Measurements from ENCODE around the gene FABP1. TPM values are rescaled to one million over a fixed set of nuclear protein-coding genes. Genes with fewer than 3 reads are reported as not detected.

FABP1 gene
- polyA plus RNA-seq, 1 of the 3 experiments (the other 2 are of a cell fraction), result not detected

DNA sequence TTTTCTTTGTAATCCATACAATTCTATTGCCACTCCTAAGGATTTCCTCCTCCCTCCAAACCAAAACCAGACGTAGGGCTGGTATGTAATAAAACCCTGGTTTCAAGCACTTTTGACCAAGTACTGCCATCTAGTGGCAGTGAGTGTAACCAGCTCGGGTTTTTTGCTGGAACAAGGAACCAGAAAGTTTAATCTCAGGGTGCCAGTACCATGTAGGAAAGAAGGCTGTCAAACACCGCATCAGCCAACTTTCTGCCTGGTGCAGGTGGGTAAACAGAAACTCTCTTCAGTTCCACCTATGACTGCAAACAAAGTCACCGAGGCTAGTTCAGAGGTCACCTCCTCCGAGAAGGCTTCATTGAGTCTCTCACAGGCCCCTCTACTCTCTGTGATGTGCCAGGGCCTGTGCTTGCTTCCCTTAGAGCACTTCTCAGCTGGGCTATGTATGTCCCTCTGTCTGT lies 32.1 kb upstream of the FABP1 start (continued):
- TF ChIP-seq, protein P1, sequence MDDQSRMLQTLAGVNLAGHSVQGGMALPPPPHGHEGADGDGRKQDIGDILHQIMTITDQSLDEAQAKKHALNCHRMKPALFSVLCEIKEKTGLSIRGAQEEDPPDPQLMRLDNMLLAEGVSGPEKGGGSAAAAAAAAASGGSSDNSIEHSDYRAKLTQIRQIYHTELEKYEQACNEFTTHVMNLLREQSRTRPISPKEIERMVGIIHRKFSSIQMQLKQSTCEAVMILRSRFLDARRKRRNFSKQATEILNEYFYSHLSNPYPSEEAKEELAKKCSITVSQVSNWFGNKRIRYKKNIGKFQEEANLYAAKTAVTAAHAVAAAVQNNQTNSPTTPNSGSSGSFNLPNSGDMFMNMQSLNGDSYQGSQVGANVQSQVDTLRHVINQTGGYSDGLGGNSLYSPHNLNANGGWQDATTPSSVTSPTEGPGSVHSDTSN (IDR thresholded peaks at IDR 0.05), result no peak
- TF ChIP-seq MEF2A (IDR thresholded peaks at IDR 0.05; ENCODE audit: borderline replicate concordance, low read depth), result no peak
- TF ChIP-seq EZH2phosphoT487 (IDR thresholded peaks at IDR 0.05; ENCODE audit: borderline replicate concordance, low read depth), result no peak
- TF ChIP-seq, protein P2, sequence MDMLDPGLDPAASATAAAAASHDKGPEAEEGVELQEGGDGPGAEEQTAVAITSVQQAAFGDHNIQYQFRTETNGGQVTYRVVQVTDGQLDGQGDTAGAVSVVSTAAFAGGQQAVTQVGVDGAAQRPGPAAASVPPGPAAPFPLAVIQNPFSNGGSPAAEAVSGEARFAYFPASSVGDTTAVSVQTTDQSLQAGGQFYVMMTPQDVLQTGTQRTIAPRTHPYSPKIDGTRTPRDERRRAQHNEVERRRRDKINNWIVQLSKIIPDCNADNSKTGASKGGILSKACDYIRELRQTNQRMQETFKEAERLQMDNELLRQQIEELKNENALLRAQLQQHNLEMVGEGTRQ (IDR thresholded peaks at IDR 0.05; ENCODE audit: borderline replicate concordance, low read depth, low read length), result no peak
- peak; percentile 94 for TF ChIP-seq RAD21 (IDR thresholded peaks at IDR 0.05; ENCODE audit: low read length)
- TF ChIP-seq, protein P3, sequence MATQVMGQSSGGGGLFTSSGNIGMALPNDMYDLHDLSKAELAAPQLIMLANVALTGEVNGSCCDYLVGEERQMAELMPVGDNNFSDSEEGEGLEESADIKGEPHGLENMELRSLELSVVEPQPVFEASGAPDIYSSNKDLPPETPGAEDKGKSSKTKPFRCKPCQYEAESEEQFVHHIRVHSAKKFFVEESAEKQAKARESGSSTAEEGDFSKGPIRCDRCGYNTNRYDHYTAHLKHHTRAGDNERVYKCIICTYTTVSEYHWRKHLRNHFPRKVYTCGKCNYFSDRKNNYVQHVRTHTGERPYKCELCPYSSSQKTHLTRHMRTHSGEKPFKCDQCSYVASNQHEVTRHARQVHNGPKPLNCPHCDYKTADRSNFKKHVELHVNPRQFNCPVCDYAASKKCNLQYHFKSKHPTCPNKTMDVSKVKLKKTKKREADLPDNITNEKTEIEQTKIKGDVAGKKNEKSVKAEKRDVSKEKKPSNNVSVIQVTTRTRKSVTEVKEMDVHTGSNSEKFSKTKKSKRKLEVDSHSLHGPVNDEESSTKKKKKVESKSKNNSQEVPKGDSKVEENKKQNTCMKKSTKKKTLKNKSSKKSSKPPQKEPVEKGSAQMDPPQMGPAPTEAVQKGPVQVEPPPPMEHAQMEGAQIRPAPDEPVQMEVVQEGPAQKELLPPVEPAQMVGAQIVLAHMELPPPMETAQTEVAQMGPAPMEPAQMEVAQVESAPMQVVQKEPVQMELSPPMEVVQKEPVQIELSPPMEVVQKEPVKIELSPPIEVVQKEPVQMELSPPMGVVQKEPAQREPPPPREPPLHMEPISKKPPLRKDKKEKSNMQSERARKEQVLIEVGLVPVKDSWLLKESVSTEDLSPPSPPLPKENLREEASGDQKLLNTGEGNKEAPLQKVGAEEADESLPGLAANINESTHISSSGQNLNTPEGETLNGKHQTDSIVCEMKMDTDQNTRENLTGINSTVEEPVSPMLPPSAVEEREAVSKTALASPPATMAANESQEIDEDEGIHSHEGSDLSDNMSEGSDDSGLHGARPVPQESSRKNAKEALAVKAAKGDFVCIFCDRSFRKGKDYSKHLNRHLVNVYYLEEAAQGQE (IDR thresholded peaks at IDR 0.05; ENCODE audit: low read depth, low read length), result no peak
- TF ChIP-seq, protein P4, sequence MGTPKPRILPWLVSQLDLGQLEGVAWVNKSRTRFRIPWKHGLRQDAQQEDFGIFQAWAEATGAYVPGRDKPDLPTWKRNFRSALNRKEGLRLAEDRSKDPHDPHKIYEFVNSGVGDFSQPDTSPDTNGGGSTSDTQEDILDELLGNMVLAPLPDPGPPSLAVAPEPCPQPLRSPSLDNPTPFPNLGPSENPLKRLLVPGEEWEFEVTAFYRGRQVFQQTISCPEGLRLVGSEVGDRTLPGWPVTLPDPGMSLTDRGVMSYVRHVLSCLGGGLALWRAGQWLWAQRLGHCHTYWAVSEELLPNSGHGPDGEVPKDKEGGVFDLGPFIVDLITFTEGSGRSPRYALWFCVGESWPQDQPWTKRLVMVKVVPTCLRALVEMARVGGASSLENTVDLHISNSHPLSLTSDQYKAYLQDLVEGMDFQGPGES (IDR thresholded peaks at IDR 0.05; ENCODE audit: low read depth, low read length), result no peak
- no peak for TF ChIP-seq POLR2AphosphoS5 (IDR thresholded peaks at IDR 0.05; ENCODE audit: low read depth, low read length)
- TF ChIP-seq EP300 (IDR thresholded peaks at IDR 0.05; ENCODE audit: borderline replicate concordance in 1 of 2, low read depth in 1 of 2, low read length in 1 of 2), result peak in 1 of 2 experiments; percentile 19; a peak in 1 of 4 replicates
- TF ChIP-seq, protein P5, sequence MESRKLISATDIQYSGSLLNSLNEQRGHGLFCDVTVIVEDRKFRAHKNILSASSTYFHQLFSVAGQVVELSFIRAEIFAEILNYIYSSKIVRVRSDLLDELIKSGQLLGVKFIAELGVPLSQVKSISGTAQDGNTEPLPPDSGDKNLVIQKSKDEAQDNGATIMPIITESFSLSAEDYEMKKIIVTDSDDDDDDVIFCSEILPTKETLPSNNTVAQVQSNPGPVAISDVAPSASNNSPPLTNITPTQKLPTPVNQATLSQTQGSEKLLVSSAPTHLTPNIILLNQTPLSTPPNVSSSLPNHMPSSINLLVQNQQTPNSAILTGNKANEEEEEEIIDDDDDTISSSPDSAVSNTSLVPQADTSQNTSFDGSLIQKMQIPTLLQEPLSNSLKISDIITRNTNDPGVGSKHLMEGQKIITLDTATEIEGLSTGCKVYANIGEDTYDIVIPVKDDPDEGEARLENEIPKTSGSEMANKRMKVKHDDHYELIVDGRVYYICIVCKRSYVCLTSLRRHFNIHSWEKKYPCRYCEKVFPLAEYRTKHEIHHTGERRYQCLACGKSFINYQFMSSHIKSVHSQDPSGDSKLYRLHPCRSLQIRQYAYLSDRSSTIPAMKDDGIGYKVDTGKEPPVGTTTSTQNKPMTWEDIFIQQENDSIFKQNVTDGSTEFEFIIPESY (IDR thresholded peaks at IDR 0.05; ENCODE audit: borderline replicate concordance, low read depth), result no peak
- TF ChIP-seq FOXM1 (IDR thresholded peaks at IDR 0.05; ENCODE audit: low read depth), result no peak
- TF ChIP-seq, protein P6, sequence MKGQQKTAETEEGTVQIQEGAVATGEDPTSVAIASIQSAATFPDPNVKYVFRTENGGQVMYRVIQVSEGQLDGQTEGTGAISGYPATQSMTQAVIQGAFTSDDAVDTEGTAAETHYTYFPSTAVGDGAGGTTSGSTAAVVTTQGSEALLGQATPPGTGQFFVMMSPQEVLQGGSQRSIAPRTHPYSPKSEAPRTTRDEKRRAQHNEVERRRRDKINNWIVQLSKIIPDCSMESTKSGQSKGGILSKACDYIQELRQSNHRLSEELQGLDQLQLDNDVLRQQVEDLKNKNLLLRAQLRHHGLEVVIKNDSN (IDR thresholded peaks at IDR 0.05; ENCODE audit: borderline replicate concordance, low read depth), result no peak
- no peak for TF ChIP-seq GATA2 (CRISPR knock-in tag; IDR thresholded peaks at IDR 0.05)
- TF ChIP-seq TCF12 (IDR thresholded peaks at IDR 0.05), result no peak; the same call in 1 of the 2 replicates
- no peak for TF ChIP-seq YY1 (IDR thresholded peaks at IDR 0.05; ENCODE audit: low read depth)
- TF ChIP-seq, protein P7, sequence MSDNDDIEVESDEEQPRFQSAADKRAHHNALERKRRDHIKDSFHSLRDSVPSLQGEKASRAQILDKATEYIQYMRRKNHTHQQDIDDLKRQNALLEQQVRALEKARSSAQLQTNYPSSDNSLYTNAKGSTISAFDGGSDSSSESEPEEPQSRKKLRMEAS (IDR thresholded peaks at IDR 0.05; ENCODE audit: low read depth), result no peak
- TF ChIP-seq TAF1 (IDR thresholded peaks at IDR 0.05; ENCODE audit: borderline replicate concordance, low read depth, low read length), result no peak
- peak; percentile 31; the same call in 1 of the 2 replicates for TF ChIP-seq NRF1 (IDR thresholded peaks at IDR 0.05; ENCODE audit: low read depth, low read length)

Data from SK-N-SH (cell line).